ENCODE data around the gene SMC1B. TPM values are rescaled to one million over a fixed set of nuclear protein-coding genes. Genes with fewer than 3 reads are reported as not detected.
"Not testable (repeated sequence)": the region's sequence is repeated elsewhere in the genome, so short reads cannot be mapped to it uniquely, and the experiment has no call there.

Gene SMC1B
- total and polyA plus RNA-seq, 2 of the 8 experiments (the other 6 are each of a cell fraction or from before 2014, with no cell fraction given), result 0.02 TPM; not detected in 1

- H3K23me2 ChIP-seq (ENCODE audit: low read depth, low read length); H3K9me3 ChIP-seq (ENCODE audit: insufficient read depth in 2 of 2, low read depth in 1 of 2, low read length in 1 of 2); H3K4me1 ChIP-seq (replicated peaks in 1 of 4; ENCODE audit: control insufficient read depth in 3 of 4, insufficient read depth in 4 of 4, low read length in 3 of 4); H4K20me1 ChIP-seq (replicated peaks in 1 of 2; ENCODE audit: control insufficient read depth in 1 of 2, insufficient read depth in 2 of 2, low read length in 2 of 2); H2BK120ac ChIP-seq (replicated peaks; ENCODE audit: low read depth, low read length); CTCF ChIA-PET (ENCODE audit: partially characterized antibody); H3K4me3 ChIP-seq (ENCODE audit: extremely low read depth in 1 of 4, insufficient read depth in 2 of 4, low read depth in 3 of 4, low read length in 4 of 4); H3K14ac ChIP-seq (ENCODE audit: insufficient read length); H3K36me3 ChIP-seq (ENCODE audit: control insufficient read depth in 2 of 4, insufficient read depth in 4 of 4, low read length in 3 of 4); H3K4me2 ChIP-seq (ENCODE audit: insufficient read depth in 1 of 2, low read depth in 2 of 2, low read length in 2 of 2); H3K79me1 ChIP-seq (ENCODE audit: low read depth, low read length); H4K8ac ChIP-seq (ENCODE audit: extremely low read depth, insufficient read depth, low read length); H2AK5ac ChIP-seq (ENCODE audit: low read depth, low read length); H3K23ac ChIP-seq (ENCODE audit: insufficient read length); H2AFZ ChIP-seq (ENCODE audit: low read length); H3K27me3 ChIP-seq (replicated peaks in 1 of 4; ENCODE audit: control insufficient read depth in 3 of 4, extremely low read depth in 1 of 4, insufficient read depth in 3 of 4, low read length in 3 of 4); H2BK15ac ChIP-seq (ENCODE audit: low read length); H4K5ac ChIP-seq (ENCODE audit: insufficient read length, low read depth, low read length); H2BK5ac ChIP-seq (ENCODE audit: low read depth, low read length); H4K91ac ChIP-seq (replicated peaks; ENCODE audit: insufficient read length, low read length); H3K9ac ChIP-seq (replicated peaks in 1 of 4; ENCODE audit: extremely low read depth in 1 of 4, low read depth in 3 of 4, low read length in 3 of 4); H3K56ac ChIP-seq (replicated peaks; ENCODE audit: insufficient read length, low read depth, low read length); H3K79me2 ChIP-seq (ENCODE audit: control insufficient read depth in 1 of 2, insufficient read depth in 2 of 2, low read length in 2 of 2); H3K27ac ChIP-seq (ENCODE audit: low read depth, low read length); H2BK12ac ChIP-seq (ENCODE audit: low read depth, low read length); H3K4ac ChIP-seq (replicated peaks; ENCODE audit: insufficient read length, low read depth, low read length); H3K18ac ChIP-seq (ENCODE audit: extremely low read depth, low read length); FAIRE-seq; DNase-seq (ENCODE audit: low read depth in 1 of 2, low spot score in 2 of 2); H2BK20ac ChIP-seq (ENCODE audit: low read length): not testable (repeated sequence)
- POLR2A ChIA-PET (ENCODE audit: partially characterized antibody), result interaction anchor here (0.9 kb wide), 1 partner anchor 41 kb away, joined by 3 read pairs; no protein-coding TSS in a partner anchor
- WGBS, 2 experiments (ENCODE audit: extremely low coverage in 1 of 2, insufficient coverage in 1 of 2, insufficient read length in 1 of 2, insufficient replicate concordance in 2 of 2, low coverage in 1 of 2, low lambda C conversion rate in 2 of 2, missing lambda C conversion rate in 1 of 2), result 76% methylated on average over 5 of the region's 5 CpGs; no CpG with 5 or more reads in 1 of the 2 experiments
These were observed 60.6 kb downstream of the SMC1B start for GRCh38 chr22:45352757-45353156.
